Measurements from ENCODE around the gene FIS1.

FIS1 gene

GRCh38 chr7:101232141-101232850 lies 12.6 kb downstream of the FIS1 start:
- no peak for DNase-seq

GRCh38 chr7:101231644-101232043 lies 13.2 kb downstream of the FIS1 start:
- DNase-seq, result no peak

DNA sequence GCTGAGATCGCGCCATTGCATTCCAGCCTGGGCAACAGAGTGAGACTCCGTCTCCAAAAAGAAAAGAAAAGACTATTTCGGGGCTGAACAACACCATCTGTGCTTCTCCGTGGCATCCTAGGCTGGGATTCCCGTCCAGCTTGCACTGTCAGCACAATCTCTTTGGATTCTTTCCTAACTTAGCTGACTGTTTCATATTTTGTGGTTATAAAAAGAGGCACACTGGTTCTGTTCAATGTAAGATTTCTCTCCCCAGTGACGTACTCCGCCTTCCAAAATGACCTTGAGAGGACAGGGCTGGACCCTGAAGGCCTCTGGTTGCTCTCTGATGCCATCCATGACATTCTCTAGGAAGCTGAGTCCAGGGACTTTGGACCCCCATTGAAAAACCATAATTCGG lies 18.2 kb downstream of the FIS1 start:
- DNase-seq, result no peak

DNA sequence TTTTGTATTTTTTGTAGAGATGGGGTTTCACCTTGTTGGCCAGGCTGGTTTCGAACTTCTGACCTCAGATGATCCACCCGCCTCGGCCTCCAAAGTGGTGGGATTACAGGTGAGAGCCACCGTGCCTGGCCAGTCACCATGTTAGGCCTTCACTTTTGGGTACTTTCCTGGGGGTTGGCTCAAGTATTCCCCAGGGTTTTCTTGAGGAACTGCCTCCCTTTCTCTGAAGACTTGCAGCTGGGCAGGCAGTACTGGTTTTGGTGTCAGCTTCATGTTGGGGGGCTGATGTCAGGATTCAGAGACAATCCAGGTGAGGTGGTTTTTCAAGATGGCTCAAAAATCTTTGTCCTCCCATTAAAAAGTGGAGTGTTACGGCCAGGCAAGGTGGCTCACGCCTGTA lies 19.2 kb downstream of the FIS1 start:
- no peak for DNase-seq

DNA sequence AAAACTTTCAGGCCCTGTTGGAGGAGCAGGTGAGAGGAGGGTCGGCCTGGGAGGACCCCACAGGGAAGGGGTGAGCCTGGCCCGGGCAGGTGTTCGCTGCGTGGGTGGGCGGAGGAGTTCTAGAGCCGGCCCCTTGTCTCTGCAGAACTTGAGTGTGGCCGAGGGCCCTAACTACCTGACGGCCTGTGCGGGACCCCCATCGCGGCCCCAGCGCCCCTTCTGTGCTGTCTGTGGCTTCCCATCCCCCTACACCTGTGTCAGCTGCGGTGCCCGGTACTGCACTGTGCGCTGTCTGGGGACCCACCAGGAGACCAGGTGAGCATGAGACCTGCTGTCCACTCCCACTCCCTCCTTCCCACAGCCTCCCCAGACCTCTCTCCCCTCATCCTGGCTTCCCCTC lies 21.4 kb downstream of the FIS1 start:
- no peak for DNase-seq

DNA sequence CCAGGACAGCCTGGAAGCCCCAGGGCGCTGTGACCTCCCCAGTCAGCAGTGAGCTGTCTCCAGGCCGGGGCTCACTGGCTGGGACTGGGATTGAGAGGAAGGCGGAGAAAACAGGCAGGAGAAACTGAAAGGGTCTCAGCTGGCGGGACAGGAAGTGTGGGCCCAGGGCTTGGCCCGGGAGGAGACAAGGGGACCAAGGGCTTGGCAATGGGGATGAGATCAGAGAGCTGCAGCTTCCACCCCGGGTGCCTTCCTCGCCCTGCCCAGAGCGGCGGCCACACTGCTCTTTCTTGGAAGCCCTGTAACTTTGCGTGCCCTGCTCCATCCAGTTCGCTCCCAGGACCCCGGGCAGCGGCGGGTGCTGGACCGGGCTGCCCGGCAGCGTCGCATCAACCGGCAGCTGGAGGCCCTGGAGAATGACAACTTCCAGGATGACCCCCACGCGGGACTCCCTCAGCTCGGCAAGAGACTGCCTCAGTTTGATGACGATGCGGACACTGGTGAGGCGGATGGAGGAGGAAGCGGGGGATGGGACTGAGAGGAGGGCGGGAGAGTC lies 22.5 kb downstream of the FIS1 start:
- DNase-seq, result no peak

DNA sequence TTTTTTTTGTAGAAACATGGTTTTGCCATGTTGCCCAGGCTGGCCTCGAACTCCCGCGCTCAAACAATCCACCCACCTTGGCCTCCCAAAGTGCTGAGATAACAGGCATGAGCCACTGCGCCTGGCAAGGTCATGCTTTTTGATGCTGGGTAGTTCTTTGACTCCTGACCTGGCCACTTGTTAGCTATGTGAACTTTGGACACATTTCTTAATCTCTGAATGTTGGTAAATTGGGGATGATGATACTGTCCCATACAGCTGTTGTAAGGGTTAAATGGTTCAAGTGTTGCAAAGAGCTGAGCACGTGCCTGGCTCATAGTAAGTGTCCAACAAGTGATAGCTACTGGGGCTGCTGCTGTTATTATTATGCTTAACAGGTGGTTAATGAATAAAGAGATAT lies 24.6 kb downstream of the FIS1 start:
- no peak for DNase-seq

- peak; percentile 13 for DNase-seq
Measured at GRCh38 chr7:101218236-101219125, 26.4 kb downstream of the FIS1 start.

- peak; percentile 100 for DNase-seq
Measured at GRCh38 chr7:101217388-101218235, 27.3 kb downstream of the FIS1 start, which contains the start of the genes PLOD3 and ZNHIT1. PLOD3 (minus strand) TSS chr7:101217581; CDS start chr7:101217274, 307 bp downstream. ZNHIT1 (plus strand) TSS chr7:101218165; CDS start chr7:101218196, 31 bp downstream.

DNA sequence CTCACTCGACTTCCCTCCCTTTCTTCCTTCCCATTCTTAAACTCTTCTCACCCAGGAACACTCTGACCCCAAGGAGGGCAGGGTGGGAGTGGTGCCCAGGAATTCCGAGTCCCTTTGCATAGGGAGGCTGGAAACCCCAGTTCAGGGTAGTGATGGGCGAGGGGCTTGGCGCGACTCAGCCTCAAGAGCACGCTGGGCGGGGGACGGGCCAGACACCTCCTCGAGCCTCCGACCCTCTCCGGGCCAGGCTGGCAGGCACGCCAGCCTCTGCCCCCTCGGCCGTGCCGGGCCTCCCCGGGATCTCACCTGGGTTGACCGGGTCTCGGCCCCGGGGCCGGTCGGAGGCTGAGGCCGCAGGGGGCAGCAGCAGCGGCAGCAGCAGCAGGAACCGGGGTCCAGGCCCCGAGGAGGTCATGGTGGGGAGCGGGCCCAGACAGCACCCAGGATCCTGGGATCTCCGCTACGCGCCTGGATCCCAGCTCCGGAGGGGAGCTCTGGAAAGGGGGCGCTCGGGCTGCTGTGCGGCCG lies 28.0 kb downstream of the FIS1 start:
- no peak for DNase-seq

DNA sequence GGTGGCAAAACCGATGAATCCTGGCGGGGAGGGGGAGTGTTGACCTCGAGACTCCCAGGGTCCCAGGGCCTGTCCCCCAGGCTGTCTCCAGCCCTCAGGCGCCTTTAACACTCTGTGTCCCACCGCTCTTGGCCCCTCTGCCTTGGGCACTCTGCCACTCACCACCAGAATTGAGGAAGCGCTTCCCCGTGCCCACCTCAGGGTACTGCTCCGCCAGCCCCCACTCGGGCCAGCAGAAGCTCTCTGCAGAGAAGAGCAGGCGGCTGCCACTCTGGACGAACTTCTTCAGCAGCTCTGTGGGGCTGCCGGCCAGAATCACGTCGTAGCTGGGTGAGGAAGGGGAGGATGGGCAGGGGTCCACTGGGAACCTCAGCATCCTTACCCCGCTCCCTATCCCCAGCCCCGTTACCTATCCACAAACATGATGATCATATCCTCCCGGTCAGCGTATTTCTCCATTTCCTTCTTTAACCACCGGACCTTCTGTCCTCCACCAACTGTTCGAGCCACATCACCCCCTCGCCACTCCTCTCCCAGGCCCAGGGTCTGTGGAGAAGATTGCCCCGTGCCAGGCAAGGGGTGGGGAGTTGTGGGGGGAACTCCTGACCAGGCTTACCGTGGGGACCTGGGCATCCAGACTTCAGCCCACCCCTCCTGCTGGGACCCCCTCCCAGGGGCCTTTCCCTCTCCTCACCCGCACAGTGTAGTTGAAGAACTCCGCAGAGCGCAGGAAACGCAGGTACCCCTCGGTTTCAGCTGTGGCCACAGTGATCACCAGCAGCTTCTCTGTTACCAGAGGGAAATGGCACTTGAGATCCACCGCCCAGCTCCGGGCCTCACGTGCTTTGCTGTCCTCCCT lies 28.7 kb downstream of the FIS1 start:
- DNase-seq, result peak; percentile 47

GRCh38 chr7:101212014-101212413 lies 32.9 kb downstream of the FIS1 start:
- no peak for DNase-seq

DNA sequence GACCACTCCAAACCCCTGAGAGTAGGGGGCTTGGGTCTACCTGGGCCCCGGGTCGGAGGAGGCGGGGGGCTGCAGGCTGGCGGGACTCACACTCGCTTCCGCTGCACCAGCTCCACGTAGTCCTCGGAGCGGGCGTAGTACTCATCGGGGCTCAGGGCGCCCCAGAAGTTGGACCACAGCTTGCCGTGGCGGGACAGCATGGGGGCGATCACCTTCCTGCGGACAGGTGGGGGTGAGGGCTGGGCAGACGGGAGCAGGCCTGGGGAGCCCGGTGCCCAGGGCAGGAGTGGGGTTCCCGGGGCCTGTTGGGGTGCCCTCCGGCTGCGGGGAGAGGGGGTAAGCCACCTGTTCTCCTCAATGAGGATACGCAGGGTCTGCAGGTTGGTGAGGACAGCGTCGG lies 33.4 kb downstream of the FIS1 start:
- no peak for DNase-seq

DNA sequence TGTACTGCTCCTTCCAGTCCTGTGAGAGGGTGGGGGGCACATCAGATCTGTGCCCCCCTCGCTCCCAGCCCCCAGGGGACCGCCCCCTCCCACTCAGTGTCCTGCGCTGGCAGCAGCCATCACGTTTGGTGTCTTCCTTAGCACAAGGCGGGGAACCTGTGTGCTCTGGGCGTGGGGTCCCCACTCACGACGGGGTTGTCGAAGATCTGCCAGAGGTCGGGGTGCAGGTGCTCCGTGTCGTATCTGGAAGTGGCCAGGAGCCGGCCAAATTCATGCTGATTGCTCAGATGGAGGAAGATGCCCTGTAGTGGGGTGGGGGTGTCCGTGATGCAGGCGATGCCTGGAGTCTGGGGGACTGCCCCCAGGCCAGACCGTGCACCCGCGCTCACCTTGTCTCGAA lies 34.7 kb downstream of the FIS1 start:
- no peak for DNase-seq

DNA sequence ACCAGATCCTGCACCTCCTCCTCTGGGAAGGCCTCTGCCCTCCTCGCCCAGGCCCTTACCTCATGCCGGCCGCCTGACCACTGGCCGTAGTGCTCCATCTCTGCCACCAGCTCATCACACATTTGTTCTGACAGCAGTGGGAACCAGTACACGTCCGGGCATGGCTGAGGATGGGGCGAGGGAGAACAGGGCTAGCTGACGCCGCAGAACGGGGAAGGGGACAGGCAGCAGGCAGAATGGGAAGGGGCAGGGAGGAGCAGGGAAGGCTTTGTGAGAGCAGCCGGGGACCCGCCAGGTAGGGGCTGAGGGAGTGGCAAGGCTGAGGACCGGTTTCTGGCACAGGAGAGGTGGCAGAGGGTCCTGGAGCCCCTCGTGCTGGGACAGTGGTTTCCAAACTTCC lies 36.1 kb downstream of the FIS1 start:
- no peak for DNase-seq

- no peak for DNase-seq
Measured at GRCh38 chr7:101207459-101207858, 37.4 kb downstream of the FIS1 start.

DNA sequence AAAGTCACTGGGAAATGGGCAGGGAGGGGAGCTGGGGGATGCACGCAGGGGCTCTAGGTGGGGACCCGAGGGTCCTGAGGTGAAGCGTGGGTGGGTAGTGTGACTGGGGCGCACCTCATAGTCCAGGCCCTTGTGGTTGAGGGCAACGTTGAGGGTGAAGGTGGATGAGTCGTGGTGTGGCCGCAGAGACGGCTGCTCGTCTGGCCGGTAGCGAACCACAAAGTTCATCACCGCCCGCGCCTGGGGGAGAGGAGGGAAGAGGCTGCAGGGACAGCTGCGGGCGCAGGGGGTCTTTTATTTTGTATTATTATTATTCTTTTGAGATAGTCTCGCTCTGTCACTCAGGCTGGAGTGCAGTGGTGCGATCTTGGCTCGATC lies 38.2 kb downstream of the FIS1 start:
- DNase-seq, result no peak

DNA sequence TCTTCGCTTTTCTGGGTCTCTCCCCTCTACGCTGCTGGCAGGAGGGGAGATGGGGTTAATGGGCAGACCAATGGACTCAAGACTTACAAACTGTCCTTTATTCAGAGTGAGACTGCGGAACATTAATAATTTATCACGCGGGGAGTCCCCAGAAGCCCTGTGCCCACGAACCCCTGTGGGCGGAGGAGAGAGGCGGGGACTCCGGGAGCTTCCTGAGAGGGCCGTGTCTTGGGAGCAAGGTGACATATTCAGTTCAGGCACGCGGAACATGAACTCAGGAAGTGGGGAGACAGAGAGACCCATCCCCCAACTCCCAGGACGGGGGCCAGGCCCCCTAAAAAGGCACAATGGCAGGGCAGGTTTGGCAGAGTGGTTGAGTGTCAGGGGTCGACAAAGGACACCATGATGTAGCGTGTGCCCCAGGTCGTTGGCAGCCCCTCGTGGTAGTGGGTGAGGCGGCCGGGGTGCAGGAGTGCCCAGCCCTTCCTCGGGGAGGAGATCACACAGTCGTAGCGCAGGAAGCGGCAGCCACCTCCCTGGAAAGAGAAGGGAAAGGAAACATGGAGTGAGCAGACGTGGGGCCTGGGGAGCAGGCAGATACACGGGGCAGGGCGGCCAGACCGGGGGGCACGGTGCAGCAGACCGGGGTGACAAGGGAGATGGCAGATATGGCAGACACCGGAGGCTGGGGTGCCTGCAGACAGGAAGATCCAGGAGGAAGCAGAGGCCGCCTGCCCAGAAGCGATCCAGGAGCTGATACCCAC lies 38.8 kb downstream of the FIS1 start:
- no peak for DNase-seq

- DNase-seq, result peak; percentile 64
Measured at GRCh38 chr7:101203740-101204738, 40.8 kb downstream of the FIS1 start.

- no peak for DNase-seq
Measured at GRCh38 chr7:101202603-101202918, 42.3 kb downstream of the FIS1 start.

Data from suppressor macrophage treated with lipopolysaccharide for 4 hours (primary cell).